NCI-H345 treated with DMSO at 0.1 percent for 48 hours (cell line): ENCODE results near the gene BCAN.

Source experiments
- DNase-seq: peaks from one replicate; lab custom pipeline; 2025; ENCODE audit not compliant: unreplicated experiment; lab: John Stamatoyannopoulos, UW

Gene BCAN

DNA sequence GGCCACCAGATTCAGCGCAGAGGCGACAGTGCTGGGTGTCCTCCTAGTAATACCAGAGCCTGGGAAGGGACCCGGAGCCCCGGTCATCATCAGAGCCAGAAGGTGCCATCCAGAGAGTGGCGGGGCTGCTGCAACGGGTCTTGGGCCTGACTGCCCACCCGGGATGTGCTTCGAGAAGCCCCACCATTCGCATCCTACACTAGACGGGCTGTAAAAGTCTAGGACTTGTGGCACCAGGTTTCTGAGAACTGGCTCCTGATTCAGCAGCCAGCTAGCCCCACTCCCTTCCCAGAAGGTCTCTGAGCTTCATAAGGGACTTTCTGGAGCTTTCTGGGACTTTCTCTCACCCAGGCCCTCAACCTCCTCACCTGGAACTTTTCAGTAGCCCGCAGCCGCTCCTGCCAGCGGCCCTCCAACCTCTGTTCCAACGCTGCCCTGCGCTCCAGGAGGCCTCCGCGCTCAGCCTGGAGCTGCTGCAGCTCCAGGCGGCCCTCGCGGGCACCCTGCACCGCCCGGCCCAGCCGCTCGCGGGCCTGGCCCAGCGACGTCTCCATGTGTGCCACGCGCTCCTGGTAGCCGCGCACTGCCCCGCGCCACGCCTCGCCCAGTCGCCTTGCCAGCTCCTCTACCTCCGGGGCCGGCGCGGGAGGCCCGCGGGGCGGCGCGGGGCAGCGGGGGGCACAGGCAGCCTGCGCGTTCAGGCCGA lies 34.4 kb downstream of the BCAN start:
- no peak for DNase-seq

- DNase-seq = no peak
These were observed 35.1 kb downstream of the BCAN start, which contains the start of gene NES for GRCh38 chr1:156676820-156677615. Gene NES, minus strand, starts transcription at chr1:156677407. Its CDS starts 143 bp downstream, at chr1:156677264.

DNA sequence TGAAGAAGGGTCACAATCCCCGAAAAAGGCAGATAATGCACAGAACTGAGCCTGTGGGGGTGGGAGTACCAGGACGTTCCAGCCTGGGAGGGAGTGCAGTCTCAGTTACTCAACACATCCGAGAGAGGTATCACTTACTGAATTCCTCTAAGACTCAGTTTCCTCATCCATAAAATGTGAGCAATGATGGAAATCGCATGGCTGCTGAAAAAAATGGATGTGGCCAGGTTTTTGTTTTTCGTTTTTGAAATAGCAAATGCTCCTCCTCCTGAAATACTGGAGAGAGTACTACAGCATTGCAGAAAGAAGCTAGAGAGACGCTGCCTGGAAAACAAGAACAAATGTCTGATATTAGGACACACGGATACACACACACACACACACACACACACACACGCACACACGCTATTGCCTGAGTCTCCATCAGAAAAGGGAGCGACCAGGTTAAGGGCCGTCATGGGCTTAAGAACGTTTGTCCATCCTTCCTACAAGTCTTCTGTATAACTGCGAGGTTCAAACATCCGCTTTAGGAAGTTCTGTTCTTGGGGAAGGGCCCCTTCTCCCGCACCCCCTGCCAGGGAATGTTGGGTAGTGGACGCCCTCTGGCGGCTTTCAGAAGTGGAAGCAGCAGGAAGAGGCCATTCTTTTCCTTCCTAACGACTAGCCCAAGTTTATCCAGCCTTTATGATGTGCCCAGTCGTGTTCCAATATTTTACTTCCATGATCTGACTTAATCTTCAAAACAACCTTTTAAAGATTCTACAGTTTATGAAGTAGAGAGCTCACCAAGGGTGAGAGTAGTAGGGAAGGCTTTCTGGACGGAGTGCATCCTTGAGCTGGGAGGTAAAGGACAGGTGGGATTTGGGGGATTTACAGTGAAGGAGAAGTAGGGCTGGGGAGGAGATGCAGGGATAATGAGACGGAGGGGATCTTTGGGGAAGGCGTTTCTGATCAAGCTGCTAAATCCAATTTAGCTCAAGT lies 36.0 kb downstream of the BCAN start:
- peak; percentile 39 for DNase-seq

DNA sequence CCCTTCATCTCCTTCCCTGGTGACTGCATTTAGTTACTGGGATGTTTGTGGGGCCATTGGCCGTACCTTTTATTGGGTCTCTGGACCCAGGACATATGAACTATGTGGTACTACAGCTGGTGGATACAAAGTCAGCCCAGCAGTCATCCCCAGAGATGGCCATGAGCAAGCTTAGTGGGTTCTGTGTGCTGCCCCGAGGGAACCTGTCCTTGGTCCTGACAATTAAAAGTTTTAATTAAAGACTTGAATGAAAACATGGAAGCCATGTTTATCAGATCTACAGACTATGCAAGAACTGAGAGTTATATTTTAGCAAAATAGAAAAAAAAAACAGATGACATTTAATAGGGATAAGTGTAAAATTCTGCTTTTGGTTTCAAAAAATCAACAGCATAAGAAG lies 38.1 kb downstream of the BCAN start:
- DNase-seq = no peak

- no peak for DNase-seq
These were observed 39.5 kb downstream of the BCAN start for GRCh38 chr1:156681196-156681960.

DNA sequence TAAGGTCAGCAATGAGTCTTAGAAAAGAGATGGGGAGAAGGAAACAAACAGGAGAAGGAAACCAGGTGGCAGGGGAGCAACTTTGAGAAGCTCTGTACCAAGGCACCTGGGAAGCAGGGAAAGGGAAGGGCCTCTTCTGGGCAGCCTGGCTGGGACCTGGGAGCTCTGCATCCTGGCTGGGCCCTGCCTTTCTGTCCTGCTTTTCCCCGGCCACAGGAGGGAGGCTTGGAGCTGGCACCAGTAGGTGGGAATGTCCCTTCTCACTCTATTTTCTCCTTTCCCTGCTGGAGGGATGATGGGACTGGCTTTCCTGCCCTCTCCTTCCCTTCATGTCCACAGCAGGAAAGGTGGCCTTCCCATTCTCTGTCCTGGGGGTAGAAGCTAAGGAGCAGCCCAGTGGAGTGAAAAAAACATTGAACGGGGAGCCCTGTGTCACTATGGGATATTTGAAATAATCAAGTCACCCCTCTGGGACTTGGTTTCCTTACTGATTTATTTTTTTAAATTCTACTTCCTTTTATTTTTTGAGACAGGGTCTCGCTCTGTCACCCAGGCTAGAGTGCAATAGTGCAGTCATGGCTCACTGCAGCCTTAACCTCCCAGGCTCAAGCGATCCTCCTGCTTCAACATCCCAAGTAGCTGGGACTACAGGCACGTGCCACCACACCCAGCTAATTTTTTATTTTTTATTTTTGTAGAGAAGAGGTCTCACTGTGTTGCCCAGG lies 40.4 kb downstream of the BCAN start:
- no peak for DNase-seq

DNA sequence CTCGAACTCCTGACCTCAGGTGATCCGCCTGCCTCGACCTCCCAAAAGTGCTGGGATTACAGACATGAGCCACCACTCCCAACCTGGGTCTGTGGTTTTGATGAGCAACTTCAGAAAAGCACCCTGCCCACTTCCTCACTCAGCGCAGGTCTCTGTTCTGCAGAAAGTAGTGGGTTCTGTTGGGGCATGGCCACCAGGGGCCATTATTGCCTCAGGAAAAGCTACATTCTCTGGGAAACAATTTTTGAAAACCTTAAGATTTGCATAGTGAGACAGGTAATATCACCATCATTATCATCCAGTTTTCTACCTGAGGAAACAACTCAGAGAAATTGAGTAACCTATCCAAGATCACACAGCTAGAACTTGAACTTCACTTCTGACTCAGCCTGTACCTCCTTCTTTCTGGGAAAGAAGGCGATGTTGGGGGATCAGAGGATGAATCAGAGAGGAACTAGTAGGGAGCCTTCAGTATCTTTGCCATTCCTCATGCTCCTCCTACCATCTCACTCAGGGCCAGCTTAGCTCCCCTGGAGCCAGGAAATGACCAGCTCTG lies 42.4 kb downstream of the BCAN start:
- no peak for DNase-seq

- peak; percentile 79 for DNase-seq
These were observed 47.4 kb downstream of the BCAN start for GRCh38 chr1:156689035-156689952.

DNA sequence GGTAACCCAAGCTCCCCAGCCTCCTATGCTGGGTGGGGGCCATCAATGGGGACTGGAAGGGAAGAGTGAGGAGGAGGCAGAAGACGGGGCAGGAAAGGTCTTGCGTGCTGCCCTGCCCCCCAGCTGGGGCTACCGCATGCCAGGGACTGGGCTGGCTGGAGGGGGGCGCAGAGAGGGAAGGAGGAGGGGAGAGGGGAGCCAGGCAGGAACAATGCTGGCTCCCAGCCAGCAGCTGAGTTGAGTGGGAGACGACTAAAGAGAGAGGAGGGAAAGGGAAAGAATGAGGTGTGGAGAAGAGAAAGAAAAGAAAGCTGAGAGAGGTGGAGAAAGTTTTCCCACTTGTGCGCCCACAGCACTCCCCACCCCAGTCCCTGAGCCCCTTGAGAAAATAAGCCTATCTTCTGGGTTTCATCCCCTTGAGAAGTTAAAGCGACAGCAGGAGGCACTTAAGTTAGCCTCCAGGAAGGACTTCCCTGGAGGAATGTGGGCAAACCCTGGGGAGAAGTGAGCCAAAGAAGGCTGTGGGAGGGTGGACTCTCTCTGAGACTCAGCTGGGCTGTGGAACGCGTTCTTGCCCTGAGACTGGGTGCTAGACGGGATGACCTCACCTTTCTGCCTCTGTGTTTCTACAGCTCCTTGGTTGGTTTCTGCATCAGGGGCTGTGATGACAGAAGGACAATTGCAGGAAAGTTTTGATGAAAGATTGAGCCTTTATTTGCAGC lies 48.2 kb downstream of the BCAN start:
- no peak for DNase-seq

GRCh38 chr1:156690675-156691036 lies 48.7 kb downstream of the BCAN start:
- no peak for DNase-seq

GRCh38 chr1:156691191-156691590 lies 49.3 kb downstream of the BCAN start:
- no peak for DNase-seq

DNA sequence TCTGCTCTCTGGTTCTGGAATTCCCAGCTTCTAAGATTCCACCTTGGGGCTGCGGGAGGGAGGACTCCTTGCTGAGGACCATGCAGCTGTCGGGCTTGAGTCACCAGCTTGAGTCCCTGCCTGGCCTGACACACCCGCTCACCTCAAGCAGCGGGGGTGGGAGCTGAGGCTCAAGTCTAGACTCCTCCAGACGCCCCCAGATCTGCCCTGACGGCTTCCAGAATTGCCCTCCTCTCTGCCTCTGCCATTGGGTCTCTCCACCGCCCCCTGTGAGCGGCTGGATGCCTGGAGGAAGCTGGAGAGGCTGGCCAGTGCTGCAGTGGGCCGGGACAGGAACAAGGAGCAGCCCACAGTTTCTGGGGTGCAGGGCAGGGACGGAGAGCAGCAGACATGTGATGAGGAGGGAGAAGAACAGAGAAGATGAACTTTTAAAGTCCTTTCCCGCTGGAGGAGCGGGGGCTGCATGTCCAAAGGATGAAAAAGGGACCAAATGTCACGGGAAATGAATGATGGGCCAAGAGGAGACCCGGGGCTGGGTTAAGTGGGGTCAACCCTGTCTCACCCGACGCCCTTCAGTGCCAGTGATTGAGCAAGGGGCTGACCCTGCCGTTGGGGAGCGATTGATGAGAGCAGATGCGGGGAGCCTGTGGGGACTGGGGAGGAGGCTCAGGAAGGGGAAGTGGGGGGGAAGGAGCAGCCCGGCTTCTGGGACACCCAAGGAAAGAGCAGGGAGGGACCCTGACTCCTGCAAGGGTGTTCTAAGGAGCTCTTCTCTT lies 49.9 kb downstream of the BCAN start:
- DNase-seq = no peak

- DNase-seq = no peak
These were observed 50.6 kb downstream of the BCAN start for GRCh38 chr1:156692441-156692924.

DNA sequence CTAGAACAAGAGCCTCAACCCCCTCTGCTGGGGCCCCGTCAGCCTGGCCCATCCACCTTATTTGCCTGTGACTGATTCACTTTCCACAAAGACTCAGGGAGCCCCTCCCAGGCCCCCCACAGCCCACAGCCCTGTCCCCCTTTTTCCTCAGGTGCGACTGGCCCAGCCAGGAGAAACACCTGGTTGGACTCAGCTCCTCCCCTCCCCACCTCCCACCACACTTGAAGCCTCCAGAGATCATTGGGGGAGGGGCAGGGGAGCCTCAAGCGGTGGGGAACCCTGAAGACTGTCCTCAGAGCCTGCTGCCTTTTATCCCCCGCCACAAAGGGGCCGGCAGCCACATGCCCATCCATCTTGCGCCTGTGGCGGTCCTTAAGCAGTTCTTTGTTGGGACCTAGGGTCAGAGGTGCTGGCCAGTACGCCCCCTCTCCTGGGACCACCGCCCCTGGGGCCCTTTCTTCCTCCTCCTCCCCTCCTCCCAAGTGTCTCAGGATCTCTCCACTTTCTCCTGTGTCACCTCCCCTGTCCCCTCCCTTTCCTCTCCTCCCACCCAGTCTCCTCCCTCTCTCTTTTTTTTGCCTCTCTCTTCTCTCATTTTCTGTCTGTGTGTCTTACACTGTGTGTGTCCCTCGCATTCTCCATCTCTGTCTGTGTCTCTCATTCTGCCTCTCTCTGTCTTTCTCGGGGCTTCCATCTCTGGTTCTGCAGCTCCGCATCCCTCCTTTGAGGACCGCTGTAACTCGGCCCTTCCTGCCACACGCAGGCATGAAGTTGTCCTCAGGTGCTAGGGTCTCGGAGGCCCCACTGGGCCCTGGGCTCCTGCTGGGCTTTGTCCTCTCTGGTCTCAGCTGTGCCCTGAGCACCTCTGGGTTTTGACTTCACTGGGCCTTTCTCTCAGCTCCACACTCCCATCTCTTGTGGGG lies 51.3 kb downstream of the BCAN start:
- peak; percentile 77 for DNase-seq

DNA sequence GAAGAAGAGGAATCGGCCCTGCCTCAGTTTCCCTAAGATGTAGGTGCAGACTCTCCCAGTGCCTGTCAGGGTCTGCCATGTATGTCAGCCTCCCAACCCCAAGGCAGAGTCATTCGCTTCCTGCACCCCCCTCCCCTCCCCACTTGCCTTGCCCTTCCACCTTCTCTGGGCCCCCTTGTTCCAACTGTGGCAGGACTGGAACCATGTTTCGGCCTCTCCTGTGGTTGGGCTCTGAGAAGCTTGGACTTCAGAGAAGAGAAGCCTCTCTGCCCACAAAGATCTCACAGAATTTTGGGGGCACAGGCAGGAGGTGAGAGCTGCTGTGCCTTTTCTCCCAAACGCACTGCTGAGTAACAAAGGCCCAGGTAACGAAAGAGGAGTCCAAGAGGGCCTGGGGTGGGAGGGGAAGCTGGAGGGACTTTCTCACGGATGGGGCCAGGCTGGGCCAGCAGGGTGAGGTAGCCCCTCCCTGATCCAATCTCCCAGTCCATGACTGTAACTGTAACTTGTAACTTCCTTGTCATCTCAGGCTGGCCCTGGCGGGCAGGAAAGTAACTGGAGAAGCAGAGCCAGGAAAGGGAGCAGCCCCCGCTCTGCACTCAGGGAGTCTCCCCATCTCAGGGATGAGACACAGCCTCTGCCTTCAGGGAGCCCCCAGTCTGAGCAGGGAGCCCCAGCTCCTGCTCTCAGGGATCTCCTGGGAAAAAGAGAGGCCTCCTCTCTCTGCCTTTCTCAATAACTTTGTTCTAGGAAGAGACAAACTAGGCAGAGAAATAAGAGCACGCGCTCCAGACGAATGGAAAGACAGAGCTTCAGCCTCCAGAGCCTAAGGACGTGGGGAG lies 52.2 kb downstream of the BCAN start:
- DNase-seq = no peak
